BJ (cell line): Measurements from ENCODE around the gene BCHE. TPM values are rescaled to one million over a fixed set of nuclear protein-coding genes. Genes with fewer than 3 reads are reported as not detected.

ENCODE experiments used
- CTCF ChIA-PET: fragments of 350-600 bp; formaldehyde crosslinking; extraction: SDS; loops from one replicate; lab custom pipeline; 2021; ENCODE audit warnings: antibody characterized with exemption, inconsistent platforms; lab: Yijun Ruan, JAX
- POLR2A ChIA-PET: fragments of 300-600 bp; sonication (Branson Sonifier 250); formaldehyde crosslinking; extraction: SDS; loops from one replicate; lab custom pipeline; 2021; ENCODE audit warnings: antibody characterized with exemption; lab: Charles Lee
- DNase-seq: peaks from one replicate; pipeline ENCODE4 v3.0.0-alpha.2; 2011; ENCODE audit warnings: low read depth
- H3K27me3 ChIP-seq: 2 replicates; pipeline ENCODE4 v1.6.0; 2011; ENCODE audit warnings: low read length; ENCODE audit not compliant: control insufficient read depth, insufficient read depth
- H3K36me3 ChIP-seq: 2 replicates; pipeline ENCODE4 v1.5.1; 2011; ENCODE audit warnings: low read length; ENCODE audit not compliant: control insufficient read depth, insufficient read depth
- H3K4me3 ChIP-seq: 2 replicates; pipeline ENCODE4 v1.5.1; 2011; ENCODE audit warnings: low read depth, mild to moderate bottlenecking, control low read depth, low read length
- polyA plus RNA-seq: library from polyadenylated mRNA; depleted of rRNA; stranded (reverse); fragments of >200 nt; gene quantifications from 2 replicates; pipeline ENCODE4 v1.2.3, GENCODE V29; 2011
- TF ChIP-seq, protein P1 (sequence below): IDR thresholded peaks from 2 replicates; pipeline ENCODE4 v1.5.1; 2011; ENCODE audit warnings: low read depth, mild to moderate bottlenecking, control low read depth, inconsistent platforms, low read length, moderate library complexity; ENCODE audit not compliant: insufficient read depth

Gene BCHE
- polyA plus RNA-seq, 1 experiment = not detected

DNA sequence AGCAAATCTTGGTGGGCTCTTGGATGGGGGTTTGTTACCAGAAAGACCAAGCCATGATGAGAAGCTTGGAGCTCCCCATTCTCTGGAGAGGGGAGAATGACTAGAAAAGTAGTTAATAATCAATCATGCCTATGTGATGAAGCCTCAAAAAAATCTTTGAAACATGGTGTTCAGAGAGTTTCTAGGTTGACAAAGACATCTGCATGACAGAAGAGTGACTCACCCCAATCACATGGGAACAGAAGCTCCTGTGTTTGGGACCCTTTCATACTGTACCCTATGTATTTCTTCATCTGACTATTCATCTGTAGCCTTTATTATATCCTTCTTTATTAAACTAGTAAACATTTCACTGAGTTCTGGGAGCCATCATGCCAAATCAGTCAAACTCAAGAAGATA lies 87.4 kb downstream of the BCHE start:
- TF ChIP-seq, protein P1, sequence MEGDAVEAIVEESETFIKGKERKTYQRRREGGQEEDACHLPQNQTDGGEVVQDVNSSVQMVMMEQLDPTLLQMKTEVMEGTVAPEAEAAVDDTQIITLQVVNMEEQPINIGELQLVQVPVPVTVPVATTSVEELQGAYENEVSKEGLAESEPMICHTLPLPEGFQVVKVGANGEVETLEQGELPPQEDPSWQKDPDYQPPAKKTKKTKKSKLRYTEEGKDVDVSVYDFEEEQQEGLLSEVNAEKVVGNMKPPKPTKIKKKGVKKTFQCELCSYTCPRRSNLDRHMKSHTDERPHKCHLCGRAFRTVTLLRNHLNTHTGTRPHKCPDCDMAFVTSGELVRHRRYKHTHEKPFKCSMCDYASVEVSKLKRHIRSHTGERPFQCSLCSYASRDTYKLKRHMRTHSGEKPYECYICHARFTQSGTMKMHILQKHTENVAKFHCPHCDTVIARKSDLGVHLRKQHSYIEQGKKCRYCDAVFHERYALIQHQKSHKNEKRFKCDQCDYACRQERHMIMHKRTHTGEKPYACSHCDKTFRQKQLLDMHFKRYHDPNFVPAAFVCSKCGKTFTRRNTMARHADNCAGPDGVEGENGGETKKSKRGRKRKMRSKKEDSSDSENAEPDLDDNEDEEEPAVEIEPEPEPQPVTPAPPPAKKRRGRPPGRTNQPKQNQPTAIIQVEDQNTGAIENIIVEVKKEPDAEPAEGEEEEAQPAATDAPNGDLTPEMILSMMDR = no peak
- no peaks in the 10 kb centered on the region for H3K36me3 ChIP-seq
- ChIA-PET POLR2A (no interaction called here), CTCF (no interaction called here)
- DNase-seq = no peak
- H3K4me3 ChIP-seq = no peak overlapping the region
- no peaks in the 10 kb centered on the region for H3K27me3 ChIP-seq

DNA sequence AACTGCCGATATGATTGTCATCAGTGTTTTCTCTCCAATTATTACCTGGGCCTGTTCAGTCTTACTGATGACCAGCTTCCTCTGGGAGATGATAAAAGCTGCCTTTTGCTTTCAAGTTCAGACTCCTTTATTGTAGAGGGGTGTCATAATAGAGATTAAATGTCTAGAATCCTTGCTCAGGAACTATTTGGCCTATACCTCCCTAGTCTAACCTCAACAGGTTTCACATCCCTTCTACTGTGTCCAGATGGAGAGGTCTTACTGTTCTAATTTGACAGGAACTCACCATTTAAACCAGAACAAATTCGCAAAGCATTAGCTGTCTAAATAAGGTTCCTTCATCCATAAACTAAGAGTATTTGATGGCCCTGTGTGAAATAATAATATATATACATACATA lies 88.0 kb downstream of the BCHE start:
- ChIA-PET CTCF (no interaction called here), POLR2A (no interaction called here)
- Histone ChIP-seq H3K36me3 (no peaks in the 10 kb centered on the region), H3K27me3 (no peaks in the 10 kb centered on the region), H3K4me3 (no peak overlapping the region)
- TF ChIP-seq, protein P1 = no peak
- no peak for DNase-seq

- H3K27me3 ChIP-seq = no peaks in the 10 kb centered on the region
- ChIA-PET POLR2A (no interaction called here), CTCF (no interaction called here)
- TF ChIP-seq, protein P1 = no peak
- DNase-seq = no peak
- H3K4me3 ChIP-seq = no peak overlapping the region
- H3K36me3 ChIP-seq = no peaks in the 10 kb centered on the region
These were observed 89.1 kb downstream of the BCHE start for GRCh38 chr3:165748094-165748493.

DNA sequence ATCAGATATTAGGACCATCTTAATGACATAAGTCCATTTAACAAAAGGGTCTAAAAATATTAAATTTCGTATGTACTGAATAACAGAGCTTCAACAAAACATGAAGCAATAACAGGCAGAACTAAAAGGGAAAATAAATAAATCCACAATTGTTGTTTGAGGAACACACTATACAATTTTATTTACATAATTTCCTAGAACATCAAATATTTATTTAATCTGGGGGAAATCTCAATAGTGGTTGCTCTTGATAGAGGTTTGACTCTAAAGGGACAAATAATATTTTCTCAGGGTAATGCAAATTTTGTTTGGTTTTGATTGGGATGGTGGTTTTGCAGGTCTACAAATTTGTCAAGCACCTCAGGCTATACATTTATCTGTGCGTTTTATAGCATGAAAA lies 90.3 kb downstream of the BCHE start:
- Histone ChIP-seq H3K36me3 (no peaks in the 10 kb centered on the region), H3K27me3 (no peaks in the 10 kb centered on the region), H3K4me3 (no peak overlapping the region)
- DNase-seq = no peak
- CTCF ChIA-PET = no interaction called here
- TF ChIP-seq, protein P1 = no peak
- POLR2A ChIA-PET = no interaction called here

GRCh38 chr3:165744025-165744424 lies 93.2 kb downstream of the BCHE start:
- TF ChIP-seq, protein P1 = no peak
- ChIA-PET CTCF (no interaction called here), POLR2A (no interaction called here)
- Histone ChIP-seq H3K27me3 (no peaks in the 10 kb centered on the region), H3K4me3 (no peak overlapping the region), H3K36me3 (no peaks in the 10 kb centered on the region)
- DNase-seq = no peak
